EL (cell line): Measurements from ENCODE around the gene UQCC5.

Experiments
- DNase-seq: peaks from one replicate; pipeline ENCODE4 v3.0.0-alpha.2; 2016

UQCC5 gene

GRCh38 chr3:52504977-52505376 is 31.4 kb upstream of the UQCC5 start:
- no peak for DNase-seq

- no peak for DNase-seq
Observed at GRCh38 chr3:52506266-52506966, 30.0 kb upstream of the UQCC5 start.

GRCh38 chr3:52507359-52507758 is 29.0 kb upstream of the UQCC5 start:
- DNase-seq = peak; percentile 75

GRCh38 chr3:52509753-52510328 is 26.6 kb upstream of the UQCC5 start:
- no peak for DNase-seq

DNA sequence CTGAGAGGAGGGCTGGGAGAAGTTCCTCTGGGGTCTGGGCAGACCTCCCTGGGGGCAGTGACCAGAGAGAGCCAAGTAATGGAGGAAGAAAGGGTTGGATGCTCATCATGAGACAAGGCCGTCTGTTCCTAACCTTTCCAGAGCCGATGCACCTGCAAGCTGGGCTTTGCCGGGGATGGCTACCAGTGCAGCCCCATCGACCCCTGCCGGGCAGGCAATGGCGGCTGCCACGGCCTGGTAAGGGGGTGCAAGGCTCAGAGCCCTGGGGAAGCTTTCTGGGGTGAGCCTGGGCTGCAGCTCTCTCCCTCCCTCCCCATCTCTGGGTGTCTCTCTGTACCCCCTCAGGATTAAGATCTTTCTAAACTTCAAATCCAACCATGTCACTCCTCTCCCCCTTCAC is 24.9 kb upstream of the UQCC5 start:
- no peak for DNase-seq

DNA sequence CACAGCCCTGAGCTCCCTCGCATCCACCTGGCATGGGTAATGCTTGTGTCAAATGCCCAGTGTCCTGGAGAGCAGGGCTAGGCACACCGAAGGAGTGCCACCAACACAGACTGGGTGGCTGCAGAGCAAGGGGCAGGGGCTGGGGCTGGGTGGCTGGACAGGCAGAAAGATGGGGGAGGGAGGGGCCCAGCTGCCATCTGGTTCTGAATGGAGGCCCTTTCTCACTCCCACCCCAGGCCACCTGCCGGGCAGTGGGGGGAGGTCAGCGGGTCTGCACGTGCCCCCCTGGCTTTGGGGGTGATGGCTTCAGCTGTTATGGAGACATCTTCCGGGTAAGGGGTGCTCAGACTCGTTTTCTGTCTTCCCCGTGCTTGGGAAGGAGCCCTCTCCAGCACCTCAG is 24.3 kb upstream of the UQCC5 start:
- no peak for DNase-seq

DNA sequence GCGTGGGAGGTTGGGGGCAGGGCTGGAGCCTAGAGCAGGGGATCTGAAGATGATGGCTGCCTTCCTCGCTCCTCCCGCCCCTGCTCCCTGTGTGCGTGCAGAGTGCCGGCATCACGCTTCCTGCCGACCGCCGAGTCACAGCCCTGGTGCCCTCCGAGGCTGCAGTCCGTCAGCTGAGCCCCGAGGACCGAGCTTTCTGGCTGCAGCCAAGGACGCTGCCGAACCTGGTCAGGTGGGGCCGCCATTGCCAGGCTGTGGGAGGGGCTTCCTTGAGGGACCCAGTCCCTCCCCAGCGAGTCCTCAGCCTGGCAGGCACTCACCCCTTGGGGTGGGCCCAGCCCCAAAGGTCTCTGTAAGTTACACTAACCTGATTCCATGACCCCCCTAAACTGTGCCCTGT is 23.7 kb upstream of the UQCC5 start:
- no peak for DNase-seq

GRCh38 chr3:52513281-52513680 is 23.1 kb upstream of the UQCC5 start:
- no peak for DNase-seq

GRCh38 chr3:52514576-52514975 is 21.8 kb upstream of the UQCC5 start:
- no peak for DNase-seq

DNA sequence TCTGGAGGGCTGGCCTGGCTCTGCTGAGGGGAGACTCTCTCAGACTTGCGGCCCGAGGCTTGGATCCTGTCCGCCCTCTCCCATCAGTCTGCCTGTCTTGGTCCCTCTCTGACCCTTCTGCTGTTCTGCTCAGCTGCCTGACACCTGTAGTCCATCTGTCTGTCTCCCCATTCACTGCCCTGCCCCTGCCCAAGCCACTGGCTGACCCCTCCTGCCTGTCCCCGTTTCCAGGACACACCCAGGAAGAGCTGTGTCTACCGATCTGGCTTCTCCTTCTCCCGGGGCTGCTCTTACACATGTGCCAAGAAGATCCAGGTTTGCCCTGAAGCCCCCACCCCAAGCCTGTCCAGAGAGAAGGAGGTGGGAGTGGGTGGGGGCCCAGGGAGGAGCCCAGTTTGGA is 21.2 kb upstream of the UQCC5 start:
- no peak for DNase-seq

DNA sequence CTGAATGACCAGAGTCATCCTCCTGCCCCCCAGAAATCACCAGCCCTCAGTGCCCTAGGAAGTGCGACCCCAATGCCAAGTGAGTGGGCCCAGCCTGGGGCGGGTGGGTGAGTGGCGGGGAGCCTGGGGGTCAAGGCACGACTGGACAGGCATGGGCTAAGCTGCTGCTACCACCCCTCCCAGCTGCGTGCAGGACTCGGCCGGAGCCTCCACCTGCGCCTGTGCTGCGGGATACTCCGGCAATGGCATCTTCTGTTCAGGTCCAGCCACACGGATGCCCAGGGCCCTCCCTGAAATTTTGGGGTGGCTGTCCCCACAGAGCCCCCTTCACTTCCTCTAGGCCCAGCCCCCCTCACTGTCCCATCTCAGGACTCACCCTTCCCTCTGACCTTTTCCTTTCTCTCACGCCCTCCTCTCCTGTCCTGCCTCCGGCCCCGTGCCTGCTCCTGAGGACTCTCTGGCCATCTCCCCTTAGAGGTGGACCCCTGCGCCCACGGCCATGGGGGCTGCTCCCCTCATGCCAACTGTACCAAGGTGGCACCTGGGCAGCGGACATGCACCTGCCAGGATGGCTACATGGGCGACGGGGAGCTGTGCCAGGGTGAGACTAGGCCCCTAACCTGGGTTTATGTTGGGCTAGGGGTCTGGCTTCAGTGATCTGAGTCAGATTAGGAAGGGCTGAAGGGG is 19.8 kb upstream of the UQCC5 start:
- no peak for DNase-seq

DNA sequence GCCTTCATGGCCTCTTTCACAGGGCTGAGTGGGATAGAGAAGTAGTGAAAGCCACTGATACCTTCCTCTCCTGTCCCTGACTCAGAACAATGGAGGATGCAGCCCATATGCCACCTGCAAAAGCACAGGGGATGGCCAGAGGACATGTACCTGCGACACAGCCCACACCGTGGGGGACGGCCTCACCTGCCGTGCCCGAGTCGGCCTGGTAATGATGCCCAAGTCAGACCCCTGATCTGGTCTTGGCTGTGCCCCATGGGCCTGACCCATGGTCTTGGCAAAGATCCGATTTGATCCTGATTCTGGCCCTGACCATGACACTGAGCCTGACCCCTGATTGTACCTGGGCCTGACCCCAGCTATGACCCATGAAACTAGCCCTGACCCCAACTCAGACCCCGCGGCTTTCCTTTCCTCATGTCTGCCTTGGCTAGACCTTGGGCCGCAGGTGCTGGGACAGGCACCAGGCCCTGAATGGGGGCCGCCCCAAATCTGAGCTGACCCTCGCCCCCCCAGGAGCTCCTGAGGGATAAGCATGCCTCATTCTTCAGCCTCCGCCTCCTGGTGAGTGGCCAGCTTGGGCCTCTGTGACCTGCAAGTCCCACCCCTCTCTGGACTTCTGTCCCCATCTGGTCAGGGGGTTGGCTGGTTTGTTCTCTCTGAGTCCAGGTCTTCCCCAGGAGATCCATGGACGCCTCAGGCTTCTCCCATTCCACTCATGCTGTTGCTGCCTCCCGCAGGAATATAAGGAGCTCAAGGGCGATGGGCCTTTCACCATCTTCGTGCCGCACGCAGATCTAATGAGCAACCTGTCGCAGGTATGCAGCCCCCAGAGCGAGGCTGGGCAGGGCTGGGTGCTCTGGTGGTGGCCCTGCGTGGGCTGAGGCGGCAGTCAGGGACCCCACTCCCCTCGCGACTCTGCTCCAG is 18.3 kb upstream of the UQCC5 start:
- DNase-seq = no peak

DNA sequence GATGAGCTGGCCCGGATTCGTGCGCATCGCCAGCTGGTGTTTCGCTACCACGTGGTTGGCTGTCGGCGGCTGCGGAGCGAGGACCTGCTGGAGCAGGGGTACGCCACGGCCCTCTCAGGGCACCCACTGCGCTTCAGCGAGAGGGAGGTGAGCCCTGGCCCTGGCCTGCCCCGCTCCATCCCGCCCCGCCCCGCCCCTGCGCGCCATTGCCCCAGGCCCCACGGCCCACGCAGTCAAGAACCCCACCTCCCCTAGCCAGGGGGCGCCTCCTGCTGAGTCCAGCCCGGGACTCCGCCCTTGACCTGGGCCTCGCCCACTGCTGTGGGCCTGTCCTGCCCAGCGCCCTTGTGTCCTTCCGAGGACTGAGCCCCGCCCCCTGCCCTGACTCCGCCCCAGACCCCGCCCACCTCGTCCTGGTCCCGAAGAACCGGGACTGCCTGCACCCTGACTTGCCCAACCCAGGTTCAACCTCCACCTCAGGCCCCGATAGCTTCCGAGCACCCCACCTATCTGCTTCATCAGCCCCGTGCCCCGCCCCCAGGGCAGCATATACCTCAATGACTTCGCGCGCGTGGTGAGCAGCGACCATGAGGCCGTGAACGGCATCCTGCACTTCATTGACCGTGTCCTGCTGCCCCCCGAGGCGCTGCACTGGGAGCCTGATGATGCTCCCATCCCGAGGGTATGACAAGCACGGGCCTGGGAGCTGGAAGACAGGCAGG is 17.5 kb upstream of the UQCC5 start:
- DNase-seq = peak; percentile 19

GRCh38 chr3:52519445-52520140 is 16.8 kb upstream of the UQCC5 start:
- no peak for DNase-seq

DNA sequence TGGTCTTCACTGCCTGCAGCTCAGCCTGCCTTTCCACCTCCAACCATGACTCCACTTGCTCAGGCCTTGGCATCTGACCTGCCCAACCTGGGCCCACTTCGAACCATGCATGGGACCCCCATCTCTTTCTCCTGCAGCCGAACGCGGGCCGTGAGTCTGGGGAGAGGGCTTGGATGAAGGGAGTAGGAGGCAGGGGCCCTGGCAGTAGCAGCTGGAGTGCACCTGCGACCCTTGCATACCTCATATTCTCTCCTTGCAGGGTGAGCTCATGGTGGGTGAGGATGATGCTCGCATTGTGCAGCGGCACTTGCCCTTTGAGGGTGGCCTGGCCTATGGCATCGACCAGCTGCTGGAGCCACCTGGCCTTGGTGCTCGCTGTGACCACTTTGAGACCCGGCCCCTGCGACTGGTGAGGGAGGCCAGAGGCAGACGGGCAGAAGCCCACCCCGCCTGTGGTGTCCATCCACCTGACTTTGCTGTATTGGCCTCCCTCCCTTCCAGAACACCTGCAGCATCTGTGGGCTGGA is 16.2 kb upstream of the UQCC5 start:
- DNase-seq = no peak

- no peak for DNase-seq
Observed at GRCh38 chr3:52520716-52521487, 15.5 kb upstream of the UQCC5 start.

GRCh38 chr3:52521488-52521824 is 14.9 kb upstream of the UQCC5 start:
- no peak for DNase-seq

- no peak for DNase-seq
Observed at GRCh38 chr3:52521881-52522650, 14.3 kb upstream of the UQCC5 start.

DNA sequence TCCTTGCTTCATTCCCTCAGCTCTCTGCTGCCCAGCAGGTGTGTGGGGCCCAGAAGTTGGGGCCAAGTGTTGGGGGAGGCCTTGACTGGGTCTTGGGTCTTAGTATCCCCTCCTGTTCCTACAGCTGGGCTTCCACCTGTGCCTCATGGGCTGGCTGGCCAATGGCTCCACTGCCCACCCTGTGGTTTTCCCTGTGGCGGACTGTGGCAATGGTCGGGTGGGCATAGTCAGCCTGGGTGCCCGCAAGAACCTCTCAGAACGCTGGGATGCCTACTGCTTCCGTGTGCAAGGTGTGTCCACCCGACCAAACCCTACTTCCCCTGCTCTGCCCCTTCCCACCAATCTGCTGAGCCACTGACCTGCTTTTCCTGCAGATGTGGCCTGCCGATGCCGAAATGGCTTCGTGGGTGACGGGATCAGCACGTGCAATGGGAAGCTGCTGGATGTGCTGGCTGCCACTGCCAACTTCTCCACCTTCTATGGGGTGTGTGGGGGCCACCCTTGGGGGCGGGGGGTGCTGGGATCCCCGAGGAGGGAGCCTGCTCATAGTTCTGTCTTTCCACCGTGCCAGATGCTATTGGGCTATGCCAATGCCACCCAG is 13.7 kb upstream of the UQCC5 start:
- DNase-seq = no peak
